Kidney epithelial cell (primary cell): ENCODE data around the gene ASB5. TPM values are rescaled to one million over a fixed set of nuclear protein-coding genes. Genes with fewer than 3 reads are reported as not detected.
A peak's percentile ranks its signal among the peaks of the same experiment; 100 is the strongest.

Source experiments
- DNase-seq: peaks from one replicate; pipeline ENCODE4 v3.0.0-alpha.2; 2010; ENCODE audit warnings: low read depth
- H3K27me3 ChIP-seq: 2 replicates; pipeline ENCODE4 v1.6.0; 2011; ENCODE audit warnings: low read length; ENCODE audit not compliant: control insufficient read depth, insufficient read depth
- H3K36me3 ChIP-seq: 2 replicates; pipeline ENCODE4 v1.5.1; 2011; ENCODE audit warnings: low read length; ENCODE audit not compliant: control insufficient read depth, insufficient read depth
- H3K4me3 ChIP-seq: 2 replicates; pipeline ENCODE4 v1.5.1; 2011; ENCODE audit warnings: low read depth, mild to moderate bottlenecking, control low read depth, low read length
- total RNA-seq: library from RNA; depleted of rRNA; stranded (reverse); fragments of >200 nt; gene quantifications from 2 replicates; pipeline ENCODE4 v1.2.3, GENCODE V29; 2015
- TF ChIP-seq, protein P1 (sequence below): IDR thresholded peaks from 2 replicates; pipeline ENCODE4 v1.5.1; 2011; ENCODE audit warnings: mild to moderate bottlenecking, moderate library complexity, low read length, control low read depth, inconsistent platforms; ENCODE audit not compliant: insufficient read depth, poor library complexity, severe bottlenecking

The ASB5 gene
- total RNA-seq, 1 donor from 2014 or later = not detected

DNA sequence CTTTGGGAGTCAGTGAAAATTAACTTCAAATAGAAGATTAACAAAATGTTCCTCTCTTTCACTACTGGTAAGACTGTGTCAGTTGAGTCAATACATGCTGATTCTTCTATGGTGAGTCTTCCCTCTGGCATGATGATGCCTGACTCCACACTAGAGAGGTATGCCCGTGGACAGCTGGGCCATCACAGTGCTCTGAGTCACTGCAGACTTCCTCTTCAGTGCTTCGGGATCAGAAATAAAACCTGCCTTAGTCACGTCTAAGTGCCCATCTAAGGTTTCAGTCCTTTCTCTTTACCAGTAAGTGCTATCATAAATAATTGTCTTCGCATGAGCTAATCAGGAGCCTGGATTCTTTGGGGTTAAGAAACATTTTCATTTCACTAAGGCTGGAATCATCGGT lies 1.6 kb upstream of the ASB5 start:
- Histone ChIP-seq H3K36me3 (no peaks in the 10 kb centered on the region), H3K27me3 (no peaks in the 10 kb centered on the region), H3K4me3 (no peak overlapping the region)
- TF ChIP-seq, protein P1, sequence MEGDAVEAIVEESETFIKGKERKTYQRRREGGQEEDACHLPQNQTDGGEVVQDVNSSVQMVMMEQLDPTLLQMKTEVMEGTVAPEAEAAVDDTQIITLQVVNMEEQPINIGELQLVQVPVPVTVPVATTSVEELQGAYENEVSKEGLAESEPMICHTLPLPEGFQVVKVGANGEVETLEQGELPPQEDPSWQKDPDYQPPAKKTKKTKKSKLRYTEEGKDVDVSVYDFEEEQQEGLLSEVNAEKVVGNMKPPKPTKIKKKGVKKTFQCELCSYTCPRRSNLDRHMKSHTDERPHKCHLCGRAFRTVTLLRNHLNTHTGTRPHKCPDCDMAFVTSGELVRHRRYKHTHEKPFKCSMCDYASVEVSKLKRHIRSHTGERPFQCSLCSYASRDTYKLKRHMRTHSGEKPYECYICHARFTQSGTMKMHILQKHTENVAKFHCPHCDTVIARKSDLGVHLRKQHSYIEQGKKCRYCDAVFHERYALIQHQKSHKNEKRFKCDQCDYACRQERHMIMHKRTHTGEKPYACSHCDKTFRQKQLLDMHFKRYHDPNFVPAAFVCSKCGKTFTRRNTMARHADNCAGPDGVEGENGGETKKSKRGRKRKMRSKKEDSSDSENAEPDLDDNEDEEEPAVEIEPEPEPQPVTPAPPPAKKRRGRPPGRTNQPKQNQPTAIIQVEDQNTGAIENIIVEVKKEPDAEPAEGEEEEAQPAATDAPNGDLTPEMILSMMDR = no peak
- DNase-seq = peak; percentile 100

DNA sequence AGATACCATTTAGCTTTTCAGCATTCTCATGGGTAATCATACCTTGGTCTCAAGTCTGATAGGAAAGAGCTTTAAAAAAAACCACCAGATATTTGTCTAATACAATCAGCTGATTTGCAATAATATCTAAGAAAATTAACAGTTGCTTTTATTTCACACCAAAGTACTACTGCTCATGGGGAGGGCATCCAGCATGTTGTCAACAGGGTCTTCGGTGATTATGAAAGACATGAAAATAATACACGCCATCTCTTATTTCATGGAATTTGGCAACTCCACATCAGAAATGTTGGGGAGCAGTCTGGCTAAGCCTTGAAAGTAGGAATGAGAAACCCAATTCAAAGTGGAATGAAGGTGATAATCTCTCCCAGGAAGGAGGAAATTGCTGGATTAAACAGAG lies 3.0 kb downstream of the ASB5 start:
- no peaks in the 10 kb centered on the region for H3K36me3 ChIP-seq
- TF ChIP-seq, protein P1 = no peak
- no peak for DNase-seq
- no peak overlapping the region for H3K4me3 ChIP-seq
- H3K27me3 ChIP-seq = no peaks in the 10 kb centered on the region

DNA sequence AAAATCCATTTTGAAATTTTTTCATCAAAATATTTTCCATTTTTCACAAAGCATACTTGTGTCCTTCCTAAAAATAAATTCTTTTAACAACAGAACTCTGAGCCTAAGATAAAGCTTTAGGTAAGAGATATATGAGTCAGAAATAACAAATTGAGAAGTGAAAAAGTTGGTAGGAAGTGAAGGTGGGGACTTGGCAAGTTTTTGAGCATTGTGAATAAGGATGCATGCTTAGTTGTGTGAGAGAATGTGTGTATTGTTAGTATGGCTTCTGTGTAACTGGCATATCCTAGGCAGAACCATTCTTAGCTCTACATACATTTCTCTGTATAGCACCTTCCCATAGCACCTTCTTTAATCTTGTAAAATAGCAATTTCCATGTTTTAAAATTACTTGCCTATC lies 6.8 kb downstream of the ASB5 start:
- DNase-seq = no peak
- no peak overlapping the region for H3K4me3 ChIP-seq

DNA sequence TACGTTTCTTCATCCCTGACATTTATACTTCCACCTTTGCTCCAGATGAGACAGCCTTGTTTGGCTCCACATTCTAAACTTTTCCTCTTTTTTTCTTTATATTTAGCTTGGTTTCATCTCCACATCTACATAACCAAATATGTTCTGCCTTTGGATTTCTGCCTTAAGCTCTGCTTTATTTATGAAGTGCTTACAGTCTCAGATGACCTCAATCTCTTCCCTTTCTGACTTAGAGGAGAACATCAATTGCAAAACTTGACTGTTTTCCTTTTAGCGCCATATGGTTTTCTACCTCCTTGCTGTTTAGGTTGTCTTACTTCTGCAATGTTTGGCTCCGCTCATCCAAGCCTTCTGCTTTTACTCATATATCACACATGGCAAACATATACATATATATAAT lies 7.5 kb downstream of the ASB5 start:
- TF ChIP-seq, protein P1 = no peak
- no peaks in the 10 kb centered on the region for H3K36me3 ChIP-seq
- no peaks in the 10 kb centered on the region for H3K27me3 ChIP-seq
- DNase-seq = no peak
- no peak overlapping the region for H3K4me3 ChIP-seq

More for the DNA sequence above, 6.8 kb downstream of the ASB5 start:
- Histone ChIP-seq H3K27me3 (no peaks in the 10 kb centered on the region), H3K36me3 (no peaks in the 10 kb centered on the region)
- TF ChIP-seq, protein P1 = no peak

DNA sequence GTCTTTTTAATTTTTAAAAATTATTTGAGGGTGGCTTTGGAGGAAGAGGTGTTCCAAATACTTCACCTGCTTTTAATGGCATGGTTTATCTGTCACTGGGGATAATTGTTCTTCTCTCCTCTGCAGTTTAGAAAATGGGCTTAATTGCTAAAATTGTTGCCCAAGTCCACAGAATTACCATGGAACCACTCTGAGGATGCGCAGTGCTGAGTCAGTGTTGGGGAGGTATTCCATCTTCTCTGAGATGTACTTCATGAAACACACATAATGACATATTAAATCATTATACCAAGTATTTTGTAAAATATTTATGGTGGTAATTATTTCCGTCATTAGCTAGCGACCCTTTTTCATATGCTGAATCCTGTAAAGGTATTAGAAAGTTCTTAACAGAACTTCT lies 8.0 kb downstream of the ASB5 start:
- TF ChIP-seq, protein P1 = no peak
- DNase-seq = no peak
- no peaks in the 10 kb centered on the region for H3K36me3 ChIP-seq
- no peak overlapping the region for H3K4me3 ChIP-seq
- no peaks in the 10 kb centered on the region for H3K27me3 ChIP-seq

DNA sequence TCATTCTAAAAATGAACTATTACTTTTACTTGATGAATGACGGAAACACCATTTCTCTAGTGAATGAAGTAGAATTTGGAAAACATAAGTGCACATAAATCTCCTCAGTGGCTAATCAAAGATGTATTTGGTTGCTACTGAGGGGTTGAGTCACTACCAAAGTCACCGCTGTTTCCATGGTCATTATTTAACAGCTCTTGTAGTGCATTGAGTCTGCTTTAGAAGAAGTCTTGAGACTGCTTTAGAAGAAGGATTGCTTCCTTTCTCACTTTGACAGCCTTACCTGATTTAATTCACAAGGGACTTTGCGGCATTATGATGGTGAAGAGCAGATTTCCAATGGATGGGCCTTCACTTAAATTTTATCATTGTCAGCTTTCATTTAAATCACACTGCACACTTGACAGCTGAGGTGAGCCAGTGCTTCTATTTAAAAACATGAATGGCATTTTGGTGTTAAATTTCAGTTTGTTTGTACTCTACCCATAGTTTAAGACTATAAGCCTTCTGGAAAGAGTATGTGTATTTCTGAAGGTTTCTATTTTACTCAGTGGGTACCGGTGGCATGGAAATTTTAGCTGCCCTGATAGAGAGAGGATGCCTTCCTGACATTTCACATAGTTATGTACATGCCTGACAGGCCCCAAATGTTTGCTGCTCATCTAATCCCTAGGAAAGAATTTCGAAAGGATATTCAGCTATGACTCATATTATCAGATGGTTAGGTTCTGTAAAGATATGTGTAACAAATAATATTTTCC lies 9.5 kb downstream of the ASB5 start:
- Histone ChIP-seq H3K27me3 (no peaks in the 10 kb centered on the region), H3K36me3 (no peaks in the 10 kb centered on the region), H3K4me3 (no peak overlapping the region)
- TF ChIP-seq, protein P1 = no peak
- DNase-seq = no peak
